Measurements from ENCODE around the gene RFTN1.
"Not testable (repeated sequence)": the region's sequence is repeated elsewhere in the genome, so short reads cannot be mapped to it uniquely, and the experiment has no call there.

Gene RFTN1

GRCh38 chr3:16316847-16317560 lies 196.5 kb downstream of the RFTN1 start:
- no peak for TF ChIP-seq CTCF (IDR thresholded peaks at IDR 0.05; ENCODE audit: low read depth, low read length)
- no peak overlapping the region for H3K4me3 ChIP-seq (replicated peaks in 1 of 2; ENCODE audit: low read depth in 2 of 2, low read length in 2 of 2)
- no peak for DNase-seq (ENCODE audit: low read depth in 2 of 2)

- TF ChIP-seq CTCF (IDR thresholded peaks at IDR 0.05; ENCODE audit: low read depth, low read length): no peak
- no peak for DNase-seq (ENCODE audit: low read depth in 2 of 2)
- no peak overlapping the region for H3K4me3 ChIP-seq (replicated peaks in 1 of 2; ENCODE audit: low read depth in 2 of 2, low read length in 2 of 2)
Measured at GRCh38 chr3:16316396-16316795, 197.1 kb downstream of the RFTN1 start.

- no peak overlapping the region for H3K4me3 ChIP-seq (replicated peaks in 1 of 2; ENCODE audit: low read depth in 2 of 2, low read length in 2 of 2)
- TF ChIP-seq CTCF (IDR thresholded peaks at IDR 0.05; ENCODE audit: low read depth, low read length): no peak
- no peak for DNase-seq (ENCODE audit: low read depth in 2 of 2)
Measured at GRCh38 chr3:16315623-16316022, 197.9 kb downstream of the RFTN1 start.

GRCh38 chr3:16313886-16314645 lies 199.4 kb downstream of the RFTN1 start:
- no peak for TF ChIP-seq CTCF (IDR thresholded peaks at IDR 0.05; ENCODE audit: low read depth, low read length)
- H3K4me3 ChIP-seq (replicated peaks in 1 of 2; ENCODE audit: low read depth in 2 of 2, low read length in 2 of 2): no peak overlapping the region
- no peak for DNase-seq (ENCODE audit: low read depth in 2 of 2)

GRCh38 chr3:16311960-16312451 lies 201.5 kb downstream of the RFTN1 start:
- no peak for TF ChIP-seq CTCF (IDR thresholded peaks at IDR 0.05; ENCODE audit: low read depth, low read length)
- no peak overlapping the region for H3K4me3 ChIP-seq (replicated peaks in 1 of 2; ENCODE audit: low read depth in 2 of 2, low read length in 2 of 2)
- peak; percentile 28 to 46 for DNase-seq (ENCODE audit: low read depth in 2 of 2)

GRCh38 chr3:16310486-16310885 lies 203.0 kb downstream of the RFTN1 start:
- H3K4me3 ChIP-seq (replicated peaks in 1 of 2; ENCODE audit: low read depth in 2 of 2, low read length in 2 of 2); DNase-seq (ENCODE audit: low read depth in 2 of 2): not testable (repeated sequence)

GRCh38 chr3:16309558-16309957 lies 203.9 kb downstream of the RFTN1 start:
- TF ChIP-seq CTCF (IDR thresholded peaks at IDR 0.05; ENCODE audit: low read depth, low read length): no peak
- H3K4me3 ChIP-seq (replicated peaks in 1 of 2; ENCODE audit: low read depth in 2 of 2, low read length in 2 of 2): no peak overlapping the region
- DNase-seq (ENCODE audit: low read depth in 2 of 2): peak; percentile 32 to 56
